Epidermal melanocyte (primary cell): ENCODE results near the gene CTNNAL1.
"Not testable (repeated sequence)": the region's sequence is repeated elsewhere in the genome, so short reads cannot be mapped to it uniquely, and the experiment has no call there.

Source experiments
- DNase-seq: peaks from one replicate; pipeline ENCODE4 v3.0.0; 2011; ENCODE audit warnings: low spot score; ENCODE audit not compliant: insufficient read length

CTNNAL1 gene

DNA sequence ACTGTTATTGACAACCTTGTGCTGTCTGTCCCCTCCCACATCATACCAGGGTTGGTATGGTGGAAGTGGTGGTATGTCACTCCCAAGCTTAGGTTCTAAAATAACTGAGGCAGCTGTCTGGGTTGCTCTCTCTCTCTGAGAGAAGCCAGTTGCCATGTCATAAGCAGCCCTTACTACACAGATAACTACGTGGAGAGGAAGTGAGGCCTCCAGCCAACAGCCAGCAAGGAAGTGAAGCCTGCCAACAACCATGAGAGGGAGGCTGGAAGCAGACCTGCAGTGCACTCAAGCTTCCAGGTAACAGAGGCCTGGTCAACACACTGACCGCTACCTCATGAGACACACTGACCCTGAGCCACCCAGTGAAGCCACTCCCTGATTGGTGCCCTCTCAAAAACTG is 18.6 kb downstream of the CTNNAL1 start:
- DNase-seq = no peak

DNA sequence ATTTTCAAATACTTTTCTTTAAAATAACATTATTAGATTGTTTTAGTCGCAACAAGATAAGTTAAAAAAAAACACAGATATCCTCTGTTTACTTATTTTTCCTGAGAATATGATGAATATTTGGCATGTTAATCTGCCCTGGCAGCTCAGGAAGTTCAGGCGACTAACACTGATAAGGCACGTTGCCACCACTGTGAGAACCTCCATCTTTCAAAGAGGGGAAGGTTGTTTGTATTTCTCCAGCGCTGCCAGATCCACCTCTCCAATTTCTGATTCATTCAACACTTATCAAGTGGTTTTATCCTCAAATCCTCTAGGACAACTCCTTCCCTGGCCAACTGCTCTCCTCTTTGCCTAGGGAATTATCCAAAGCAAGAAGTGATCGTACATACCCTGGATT is 21.8 kb downstream of the CTNNAL1 start:
- no peak for DNase-seq

DNA sequence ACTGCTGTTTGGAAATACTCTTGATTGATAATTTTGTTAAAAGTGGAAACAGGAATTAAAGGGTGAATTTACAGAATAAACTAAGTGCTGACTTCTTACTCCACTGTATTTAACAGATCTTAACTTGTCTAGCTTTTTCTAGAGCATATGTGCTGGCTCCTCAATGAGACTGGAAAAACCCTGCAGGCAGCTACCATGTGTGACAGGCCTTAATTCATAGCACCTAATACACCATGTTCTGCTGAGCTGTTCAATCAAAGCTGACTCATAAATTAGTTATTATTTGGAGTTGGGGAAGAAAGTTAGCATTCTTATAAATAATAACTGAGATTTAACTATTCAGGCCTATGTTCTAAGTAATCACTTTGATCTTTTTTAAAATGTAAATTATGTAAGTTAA is 29.4 kb downstream of the CTNNAL1 start:
- DNase-seq = no peak

DNA sequence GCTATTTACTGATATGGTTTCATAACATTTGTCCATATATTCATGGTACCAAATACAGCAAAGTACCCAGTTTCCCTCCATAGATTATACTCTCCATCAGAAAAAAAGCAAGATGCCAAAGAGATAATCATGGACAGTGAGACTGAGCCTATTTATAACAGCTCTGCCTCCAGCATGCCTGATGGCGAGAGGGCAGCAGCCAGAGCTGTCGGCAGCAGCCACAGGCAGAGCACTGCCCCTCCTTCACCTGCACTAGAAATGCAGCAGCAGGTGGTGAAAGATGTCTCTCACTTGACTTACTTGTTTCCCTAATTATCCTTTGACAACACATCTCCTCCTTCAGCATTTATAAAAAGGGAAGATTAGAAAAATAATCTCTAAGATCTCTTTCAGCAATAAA is 32.4 kb downstream of the CTNNAL1 start:
- DNase-seq = no peak

DNA sequence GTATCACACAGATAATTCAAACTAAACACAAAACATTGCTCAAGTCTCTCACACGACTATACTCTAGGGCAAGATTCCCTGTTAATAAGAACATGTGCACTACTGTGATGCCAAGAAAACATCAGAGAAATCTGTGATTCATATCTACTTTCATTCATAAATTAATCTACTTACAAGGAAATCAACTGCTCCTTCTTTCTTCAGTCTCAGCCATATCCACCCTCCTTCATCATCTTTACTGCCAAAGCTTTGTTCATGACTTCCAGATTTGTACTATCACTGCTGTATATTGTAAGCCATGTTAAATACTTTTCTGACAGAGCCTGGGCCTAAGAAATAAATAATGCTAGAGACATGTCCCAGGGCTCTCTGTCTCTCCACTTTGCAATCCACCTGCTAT is 35.1 kb downstream of the CTNNAL1 start:
- DNase-seq = no peak

DNA sequence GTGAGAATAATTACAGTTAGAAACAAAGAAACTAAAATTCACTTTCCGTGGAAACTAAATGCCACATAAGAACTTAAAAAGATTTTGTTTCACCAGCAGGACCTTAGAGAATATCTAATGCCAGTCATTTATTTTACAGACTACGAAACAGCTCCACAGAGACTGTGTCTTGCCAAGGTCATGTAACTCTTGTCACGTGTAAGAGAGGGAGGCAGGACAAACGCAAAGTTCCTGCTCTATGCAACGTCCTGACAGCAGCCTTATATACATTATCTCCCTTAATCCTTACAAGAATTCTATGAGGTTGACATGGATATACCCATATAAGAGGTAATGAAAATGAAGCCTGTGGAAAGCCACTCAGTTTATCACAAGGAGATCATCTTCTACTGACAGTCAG is 39.4 kb downstream of the CTNNAL1 start:
- DNase-seq = no peak

DNA sequence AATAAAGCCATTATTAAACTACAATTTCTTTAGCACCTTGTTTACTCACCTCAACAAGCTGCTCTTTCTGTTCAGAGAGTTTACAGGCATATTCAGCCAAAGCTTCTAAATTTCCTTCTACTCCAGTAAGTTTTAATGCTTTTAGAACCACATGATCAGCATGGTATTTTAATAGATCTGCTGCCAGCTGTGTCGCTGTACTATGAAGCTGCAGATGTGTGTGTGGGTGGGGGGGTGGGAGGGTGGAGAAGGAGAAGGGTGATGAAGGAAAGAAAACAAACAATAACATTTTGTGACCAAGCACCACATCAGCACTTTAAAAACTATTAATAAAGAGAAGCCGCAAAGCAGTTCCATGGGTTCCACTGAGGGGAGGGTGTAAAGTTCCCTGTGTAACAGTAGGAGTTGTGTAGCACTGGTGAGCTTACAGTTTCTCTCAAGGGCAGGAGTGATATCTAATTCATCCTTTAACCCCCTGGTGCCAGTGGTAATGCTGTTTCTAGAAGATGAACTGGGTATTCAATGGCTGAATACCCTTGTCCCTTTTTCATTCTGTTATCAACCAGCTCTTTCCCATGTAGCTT is 40.6 kb downstream of the CTNNAL1 start:
- peak; percentile 33 for DNase-seq

DNA sequence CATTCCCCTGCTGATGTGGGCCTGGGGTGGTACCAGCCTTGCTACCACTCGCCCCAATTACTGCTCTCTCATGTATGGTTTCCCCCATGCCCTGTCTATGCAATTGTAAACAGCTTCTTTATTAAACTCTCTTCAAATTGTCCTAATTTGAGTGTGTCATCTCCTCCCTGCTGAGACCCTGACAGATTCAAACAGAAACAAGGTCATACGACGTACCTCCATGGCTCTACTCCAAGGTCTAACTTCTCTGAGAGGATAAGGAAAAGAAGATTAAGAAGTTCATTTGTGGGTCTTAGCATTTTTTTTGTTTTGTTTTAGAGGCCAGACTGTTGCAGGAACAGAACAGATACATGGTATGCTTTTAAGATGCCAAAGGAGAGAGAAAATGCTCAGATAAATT is 41.1 kb downstream of the CTNNAL1 start:
- no peak for DNase-seq

DNA sequence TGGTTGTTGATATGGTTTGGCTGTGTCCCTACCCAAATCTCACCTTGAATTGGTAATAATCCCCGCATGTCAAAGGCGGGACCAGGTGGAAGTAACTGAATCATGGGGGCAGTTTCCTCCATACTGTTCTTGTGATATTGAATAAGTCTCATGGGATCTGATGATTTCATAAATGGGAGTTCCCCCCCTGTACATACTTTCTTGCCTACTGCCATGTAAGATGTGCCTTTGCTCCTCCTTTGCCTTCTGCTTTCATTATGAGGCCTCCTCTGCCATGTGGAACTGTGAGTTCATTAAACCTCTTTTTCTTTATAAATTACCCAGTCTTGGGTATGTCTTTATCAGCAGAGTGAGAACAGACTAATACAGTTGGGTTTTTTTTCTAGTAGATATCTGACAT is 41.9 kb downstream of the CTNNAL1 start:
- not testable (repeated sequence) for DNase-seq

DNA sequence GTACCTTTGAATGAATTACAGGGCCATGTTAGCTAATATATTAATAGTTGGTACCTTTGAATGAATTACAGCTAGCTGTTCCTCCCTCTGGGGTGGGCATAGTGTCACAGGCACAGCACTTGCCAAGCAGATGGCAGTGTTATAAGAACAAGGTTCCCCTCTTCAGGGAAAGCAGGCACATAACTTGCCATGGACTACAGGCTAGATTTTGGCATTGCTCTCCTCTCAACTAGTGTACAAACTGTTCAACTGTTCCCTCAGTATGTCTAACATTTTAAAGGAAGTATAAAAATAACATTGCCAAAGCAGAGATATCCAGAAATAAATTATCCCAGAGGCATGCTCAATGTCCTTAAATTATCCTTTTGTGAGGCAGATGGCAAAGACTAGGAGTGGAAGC is 45.4 kb downstream of the CTNNAL1 start:
- no peak for DNase-seq

DNA sequence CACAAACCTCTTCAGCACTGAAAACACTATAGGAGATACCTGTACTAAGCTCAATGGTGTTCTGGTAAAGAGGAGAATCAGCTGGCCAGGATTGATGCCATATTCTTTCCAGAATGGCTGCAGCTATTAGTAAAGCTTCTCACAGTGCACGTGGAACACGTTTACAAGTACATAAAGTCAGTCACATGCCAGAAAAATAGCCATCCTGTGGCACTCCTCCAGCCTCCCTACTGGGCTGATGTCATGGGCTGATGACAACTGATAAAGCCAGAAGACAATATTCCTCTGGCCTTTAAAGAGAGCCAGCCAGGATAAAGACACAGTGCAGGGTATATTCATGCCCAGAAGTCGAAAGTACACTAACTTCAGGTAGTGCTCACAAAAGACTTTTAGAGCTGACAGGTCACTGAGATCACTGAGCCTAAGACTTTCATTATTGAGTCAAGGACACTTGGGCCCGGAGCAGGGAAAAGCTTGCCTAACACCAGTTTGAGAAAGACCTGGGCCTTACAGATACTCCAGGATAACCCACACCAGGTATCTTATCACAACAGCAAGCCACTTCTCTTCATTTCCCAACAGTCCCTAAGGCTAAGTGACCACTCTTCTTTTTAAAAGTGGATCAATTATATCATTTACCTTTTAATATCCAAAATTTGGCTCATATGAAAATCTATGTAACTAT is 49.7 kb downstream of the CTNNAL1 start:
- DNase-seq = no peak

DNA sequence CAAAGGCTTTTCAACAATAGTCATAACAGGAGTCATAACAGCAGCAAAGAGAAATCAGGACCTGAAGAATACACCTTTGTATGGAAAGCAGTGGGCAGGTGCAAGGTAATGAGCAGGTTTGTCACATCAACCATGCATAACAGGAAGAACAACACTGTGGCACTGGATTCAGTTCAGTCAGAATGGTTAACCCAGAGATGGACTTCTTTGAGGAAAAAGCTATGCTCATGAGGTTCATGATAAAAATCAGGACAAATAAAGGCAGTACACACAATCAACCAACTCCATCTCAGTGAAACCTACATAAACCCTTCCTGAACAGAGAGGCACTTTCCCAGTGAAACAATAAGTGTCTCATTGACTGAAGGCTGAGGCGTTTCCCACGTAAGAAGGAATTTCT is 52.1 kb downstream of the CTNNAL1 start:
- no peak for DNase-seq

DNA sequence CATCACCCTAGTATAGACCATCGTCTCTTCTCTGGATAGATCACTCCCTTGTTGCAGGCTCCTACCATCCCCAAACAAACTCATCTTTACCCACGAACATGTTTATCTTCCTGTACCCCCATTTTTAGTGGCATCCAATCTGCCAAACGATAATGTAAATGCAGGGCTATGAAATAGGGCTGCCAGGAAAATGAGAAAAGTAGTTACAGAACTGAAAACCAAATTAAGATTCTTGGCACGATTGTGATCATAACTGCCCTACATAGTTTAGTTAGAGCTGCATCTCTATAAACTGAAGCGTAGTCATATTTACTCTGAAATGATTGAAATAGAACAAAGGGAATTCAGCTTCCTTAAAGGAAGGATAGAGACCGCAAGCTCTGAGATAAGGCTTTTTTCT is 53.0 kb downstream of the CTNNAL1 start:
- DNase-seq = no peak

DNA sequence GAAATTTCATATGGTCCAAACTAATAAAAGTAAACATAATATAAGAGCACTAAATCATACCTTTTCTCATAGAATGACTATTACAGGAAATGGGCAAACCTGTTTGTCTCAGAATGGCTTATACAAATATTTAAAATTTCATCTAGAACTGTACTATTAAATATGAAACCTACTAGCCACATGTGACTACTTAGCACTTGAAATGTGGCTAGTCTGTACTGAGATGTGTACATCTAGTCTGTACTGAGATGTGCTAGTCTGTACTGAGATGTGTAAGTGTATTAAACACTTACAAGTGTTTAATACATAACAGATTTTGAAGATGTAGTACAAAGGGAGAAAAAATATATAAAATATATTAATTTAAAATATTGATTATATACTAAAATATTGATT is 56.7 kb downstream of the CTNNAL1 start:
- no peak for DNase-seq

DNA sequence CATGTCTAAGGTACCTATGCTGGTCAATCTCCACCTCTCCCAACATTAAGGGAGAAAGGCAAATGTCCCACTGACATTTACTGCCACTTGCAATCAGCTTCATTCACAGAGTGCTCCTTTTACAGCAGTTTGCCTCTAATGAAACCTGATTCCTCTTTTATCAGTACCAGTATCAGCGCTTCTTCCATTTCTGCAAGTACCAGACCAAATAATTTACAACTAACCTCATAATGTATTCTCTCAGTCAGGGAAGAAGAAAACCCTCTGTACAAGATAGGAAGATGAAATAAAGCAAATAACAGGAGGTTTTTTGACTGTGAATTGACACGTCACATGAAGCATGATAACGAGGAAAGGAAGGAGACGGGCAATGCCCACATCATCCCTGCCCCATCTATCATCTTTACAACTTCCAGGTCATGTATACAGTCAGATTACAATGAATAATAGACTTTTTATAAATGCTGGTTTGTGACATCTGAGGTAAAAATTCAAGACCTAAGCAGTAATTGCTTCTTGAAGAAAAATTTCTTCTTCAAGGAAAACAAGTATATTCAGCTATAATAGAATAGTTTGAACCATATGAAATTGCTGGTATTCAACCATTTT is 57.2 kb downstream of the CTNNAL1 start:
- DNase-seq = no peak

DNA sequence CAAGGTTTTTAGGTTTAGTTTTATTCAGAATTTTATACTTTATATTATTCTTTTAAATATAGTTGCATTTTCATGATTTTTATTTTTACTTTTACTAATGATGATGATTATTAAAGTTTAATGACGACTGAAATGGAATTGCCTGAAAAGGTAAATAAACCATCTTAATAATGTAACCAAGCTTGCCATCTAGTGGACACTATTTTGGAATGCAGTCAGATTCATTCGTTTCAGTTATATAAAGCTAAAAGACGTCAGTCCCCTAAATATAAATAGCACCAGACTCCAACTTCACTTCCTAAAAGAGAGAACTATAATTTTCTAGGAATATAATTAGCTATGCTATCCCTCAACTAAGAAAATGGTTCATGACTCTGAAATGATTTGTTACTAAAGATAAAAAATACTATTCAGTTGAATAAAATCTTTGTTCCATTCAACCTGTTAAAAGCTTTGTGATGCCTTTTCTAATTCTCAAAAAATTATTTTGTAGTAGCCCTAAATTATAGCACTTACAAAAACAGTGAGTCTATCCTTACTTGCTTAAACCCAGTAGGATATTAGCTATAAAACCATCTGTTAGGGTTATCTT is 59.2 kb downstream of the CTNNAL1 start:
- DNase-seq = peak; percentile 40

DNA sequence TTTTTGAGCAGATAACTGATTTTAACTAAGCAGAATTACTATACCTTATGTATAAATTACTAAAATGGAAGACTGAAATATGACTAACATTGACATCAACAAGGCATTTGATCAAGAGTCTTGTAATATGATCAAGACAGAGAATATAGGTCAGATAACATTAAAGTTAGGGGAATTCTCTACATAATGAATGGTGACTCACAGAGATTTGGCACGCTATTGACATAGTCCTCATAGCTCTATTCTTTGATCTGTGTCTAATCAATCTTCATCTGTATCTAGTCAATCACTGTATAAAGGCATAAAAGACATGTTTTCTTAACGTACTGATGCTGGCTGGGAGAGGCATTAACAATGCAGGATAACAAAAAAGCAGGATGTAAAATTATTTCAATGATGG is 61.7 kb downstream of the CTNNAL1 start:
- no peak for DNase-seq

DNA sequence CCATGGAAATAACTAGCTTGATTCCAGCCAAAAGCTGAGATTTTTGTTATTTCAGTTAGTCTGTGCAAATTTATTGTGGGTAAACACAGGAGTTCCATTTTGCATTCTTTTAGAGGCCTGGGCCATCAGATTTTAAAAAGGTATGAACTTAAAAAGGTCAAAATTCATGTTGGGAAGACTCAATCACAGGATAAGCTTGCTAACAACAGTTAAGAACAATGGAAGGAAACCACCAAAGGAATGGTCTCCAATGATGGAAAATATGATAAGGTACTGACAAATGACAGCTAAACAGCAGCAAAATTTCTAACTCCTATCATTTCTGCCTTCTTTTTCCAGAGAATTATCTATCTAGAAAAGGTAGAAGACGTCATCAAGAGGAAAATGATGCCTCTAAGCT is 63.1 kb downstream of the CTNNAL1 start:
- no peak for DNase-seq

DNA sequence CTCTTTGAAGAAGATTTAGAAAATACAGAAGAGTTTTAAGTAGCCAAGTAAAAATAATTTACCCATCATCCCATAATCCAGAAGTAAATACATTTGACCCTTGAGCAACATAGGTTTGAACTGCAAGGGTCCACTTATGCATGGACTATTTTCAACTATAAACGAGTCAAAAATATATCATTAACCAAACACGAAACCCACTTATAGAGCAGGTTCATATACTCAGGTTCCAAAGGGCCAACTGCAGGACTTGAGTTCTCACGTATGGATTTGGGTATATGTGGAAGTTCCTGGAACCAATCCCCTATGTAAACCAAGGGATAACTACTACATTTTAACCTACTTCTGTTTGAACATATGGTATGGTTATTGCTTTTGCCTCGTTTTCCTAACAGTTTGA is 73.3 kb downstream of the CTNNAL1 start:
- DNase-seq = no peak

DNA sequence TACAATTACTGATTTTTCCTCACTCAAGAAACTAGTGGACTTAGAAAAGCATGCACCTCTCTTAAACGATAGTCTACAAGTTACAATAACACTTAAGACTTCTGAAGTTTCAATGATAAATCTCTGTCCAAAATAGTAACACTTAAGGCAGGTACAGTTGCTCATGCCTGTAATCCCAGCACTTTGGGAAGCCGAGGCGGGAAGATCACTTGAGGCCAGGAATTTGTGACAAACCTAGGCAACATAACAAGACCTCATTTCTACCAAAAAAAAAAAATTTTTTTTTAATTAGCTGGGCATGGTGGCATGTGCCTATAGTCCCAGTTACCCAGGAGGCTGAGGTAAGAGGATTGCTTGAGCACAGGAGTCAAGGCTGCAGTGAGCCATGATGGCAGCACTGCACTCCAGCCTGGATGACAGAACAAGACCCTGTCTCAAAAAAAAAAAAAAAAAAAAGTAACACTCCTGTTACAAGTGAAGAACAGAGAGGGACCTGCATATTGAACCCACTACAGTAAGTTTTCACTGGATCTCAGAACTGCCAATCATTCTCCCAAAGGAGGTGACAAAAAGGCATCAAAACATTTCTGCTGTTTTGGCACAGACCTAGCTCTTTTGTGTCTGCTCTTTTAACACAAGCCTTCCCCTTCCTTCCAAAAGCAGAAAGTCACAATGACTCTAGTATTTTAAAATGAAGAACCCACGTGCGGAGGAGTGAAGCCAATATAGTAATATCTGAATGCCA is 75.6 kb downstream of the CTNNAL1 start:
- DNase-seq = no peak

DNA sequence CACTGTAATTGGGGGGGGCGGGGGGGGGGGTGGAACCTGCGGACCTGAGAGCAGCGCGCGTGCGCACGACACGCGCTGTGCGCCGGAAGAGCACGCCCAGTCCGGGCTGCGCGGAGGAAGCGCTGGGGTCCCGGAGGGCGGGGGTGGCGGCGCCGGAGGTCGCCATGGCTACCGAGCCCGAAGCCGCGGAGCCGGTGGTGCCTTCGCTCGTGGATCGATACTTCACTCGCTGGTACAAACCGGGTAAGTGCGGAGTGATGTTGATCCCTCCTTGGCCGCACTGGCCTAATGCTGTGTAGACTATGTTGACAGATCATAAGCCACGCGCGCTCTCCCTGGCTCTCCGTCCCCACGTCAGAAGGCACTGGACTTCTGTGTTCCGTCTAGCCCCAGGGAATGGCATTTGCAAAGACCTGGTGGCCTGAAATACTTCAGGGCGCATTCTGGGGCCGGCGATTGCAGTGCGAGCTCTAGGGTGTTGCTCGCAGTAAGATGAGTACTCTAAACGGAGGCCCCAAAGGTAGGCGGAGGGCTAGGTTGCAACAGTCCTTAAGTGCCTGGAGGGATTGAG is 78.9 kb downstream of the CTNNAL1 start, which contains the start of gene ABITRAM:
ABITRAM (plus strand) TSS at position 78 of the 571 bp plus-strand sequence; CDS start at position 165, 87 bp downstream.
- DNase-seq = peak; percentile 79
